ENCODE results near the gene TSC1.

GRCh38 chr9:132858751-132859150 lies 85.7 kb downstream of the TSC1 start:
- TF ChIP-seq CTCF (IDR thresholded peaks at IDR 0.05; ENCODE audit: low read length) (no peak), EZH2 (optimal IDR thresholded peaks at IDR 0.05; ENCODE audit: low read depth, low read length) (no peak), EZH2phosphoT487 (IDR thresholded peaks at IDR 0.05; ENCODE audit: low read length) (no peak)
